ENCODE data around the gene CDH4. TPM values are rescaled to one million over a fixed set of nuclear protein-coding genes. Genes with fewer than 3 reads are reported as not detected.
A peak's percentile ranks its signal among the peaks of the same experiment; 100 is the strongest.

The CDH4 gene
- total and polyA plus RNA-seq, 9 of the 15 experiments (the other 6 are each of a cell fraction or from before 2014, with no cell fraction given): 0.04 TPM; not detected in 8

GRCh38 chr20:61584851-61585250 is 332.8 kb downstream of the CDH4 start:
- Histone ChIP-seq H4K20me1 (replicated peaks; ENCODE audit: control insufficient read depth, insufficient read depth, low read length) (no peaks in the 10 kb centered on the region), H3K9ac (ENCODE audit: insufficient read depth in 1 of 2, low read depth in 2 of 2, low read length in 2 of 2) (no peak overlapping the region), H3K4me3 (no peak overlapping the region), H3K4me2 (ENCODE audit: insufficient read depth, low read length) (no peak overlapping the region), H3K27me3 (ENCODE audit: control insufficient read depth in 2 of 2, insufficient read depth in 2 of 2, low read length in 2 of 2) (peaks cover 8 to 39% of the 10 kb centered on the region in 2 experiments; a peak in 3 of 5 replicates), H2AFZ (ENCODE audit: low read depth, low read length) (no peak overlapping the region), H3K27ac (ENCODE audit: extremely low read depth, low read depth, low read length) (no peak overlapping the region), H3K9me1 (ENCODE audit: control insufficient read depth, insufficient read depth, low read length) (no peaks in the 10 kb centered on the region), H3K4me1 (replicated peaks in 1 of 2; ENCODE audit: control insufficient read depth in 2 of 2, insufficient read depth in 2 of 2, low read length in 2 of 2) (peaks cover 0 to 5% of the 10 kb centered on the region in 2 experiments; a peak in 1 of 5 replicates), H3K79me2 (ENCODE audit: control insufficient read depth, insufficient read depth, low read length) (no peaks in the 10 kb centered on the region), H3K36me3 (ENCODE audit: control insufficient read depth, insufficient read depth, low read length) (no peaks in the 10 kb centered on the region), H3K9me3 (replicated peaks; ENCODE audit: control insufficient read depth, insufficient read depth, low read depth, low read length) (no peaks in the 10 kb centered on the region)
- BruUV-seq (replicated peaks): no TSS peak
- peak in 1 of 4 experiments; percentile 6 for DNase-seq (ENCODE audit: extremely low read depth in 1 of 4, low spot score in 3 of 4)
- no peak for ATAC-seq
- TF ChIP-seq CBFA2T3 (IDR thresholded peaks at IDR 0.05): no peak
- TF ChIP-seq TCF3 (CRISPR knock-in tag; IDR thresholded peaks at IDR 0.05): peak; percentile 15; the same call in 1 of the 2 replicates
- in situ Hi-C loops (cut with MboI): no loop called here
- intact Hi-C loops (cut with micrococcal nuclease): no loop called here
- 0% methylated on average over 9 of the region's 10 CpGs for WGBS (ENCODE audit: insufficient coverage, low coverage, missing lambda C conversion rate)
- no peak for FAIRE-seq
- ChIA-PET POLR2A (no interaction called here), CTCF (ENCODE audit: low intra/inter-chr PET ratio) (no interaction called here)

- no peaks in the 10 kb centered on the region for H3K9me3 ChIP-seq (replicated peaks; ENCODE audit: control insufficient read depth, insufficient read depth, low read depth, low read length)
- POLR2A ChIA-PET: no interaction called here
- no peaks in the 10 kb centered on the region for H3K9me1 ChIP-seq (ENCODE audit: control insufficient read depth, insufficient read depth, low read length)
- in situ Hi-C loops (cut with MboI) (no loop called here), intact Hi-C loops (cut with micrococcal nuclease) (no loop called here)
- H3K36me3 ChIP-seq (ENCODE audit: control insufficient read depth, insufficient read depth, low read length): no peaks in the 10 kb centered on the region
- ATAC-seq: no peak
- no peak overlapping the region for H2AFZ ChIP-seq (ENCODE audit: low read depth, low read length)
- FAIRE-seq: no peak
- TF ChIP-seq ZNF280A (IDR thresholded peaks at IDR 0.05; ENCODE audit: low read depth, partially characterized antibody) (no peak), HDAC1 (IDR thresholded peaks at IDR 0.05) (0 out of 4 replicates have a peak, but pooled peaks of 1 of the 2 experiments have one; percentile 37), ELF4 (CRISPR knock-in tag; IDR thresholded peaks at IDR 0.05) (0 out of 2 replicates have a peak, but pooled peaks have one; percentile 17), ATF7 (IDR thresholded peaks at IDR 0.05) (no peak), HBP1 (CRISPR knock-in tag; IDR thresholded peaks at IDR 0.05) (0 out of 2 replicates have a peak, but pooled peaks have one; percentile 28), SLC30A9 (CRISPR knock-in tag; IDR thresholded peaks at IDR 0.05) (no peak)
- BruUV-seq (replicated peaks): no TSS peak
- H3K4me3 ChIP-seq: no peak overlapping the region
- 0% methylated on average over 2 of the region's 2 CpGs for WGBS (ENCODE audit: insufficient coverage, low coverage, missing lambda C conversion rate)
- H3K4me1 ChIP-seq (replicated peaks in 1 of 2; ENCODE audit: control insufficient read depth in 2 of 2, insufficient read depth in 2 of 2, low read length in 2 of 2): peaks cover 0 to 5% of the 10 kb centered on the region in 2 experiments; a peak in 1 of 5 replicates
- CTCF ChIA-PET (ENCODE audit: low intra/inter-chr PET ratio): no interaction called here
- peaks cover 8 to 39% of the 10 kb centered on the region in 2 experiments; a peak in 3 of 5 replicates for H3K27me3 ChIP-seq (ENCODE audit: control insufficient read depth in 2 of 2, insufficient read depth in 2 of 2, low read length in 2 of 2)
- H3K79me2 ChIP-seq (ENCODE audit: control insufficient read depth, insufficient read depth, low read length): no peaks in the 10 kb centered on the region
- no peak overlapping the region for H3K27ac ChIP-seq (ENCODE audit: extremely low read depth, low read depth, low read length)
- no peak overlapping the region for H3K9ac ChIP-seq (ENCODE audit: insufficient read depth in 1 of 2, low read depth in 2 of 2, low read length in 2 of 2)
- H3K4me2 ChIP-seq (ENCODE audit: insufficient read depth, low read length): no peak overlapping the region
- DNase-seq (ENCODE audit: extremely low read depth in 1 of 4, low spot score in 3 of 4): no peak
- no peaks in the 10 kb centered on the region for H4K20me1 ChIP-seq (replicated peaks; ENCODE audit: control insufficient read depth, insufficient read depth, low read length)
These were observed 333.7 kb downstream of the CDH4 start for GRCh38 chr20:61585764-61586163.
